CD14-positive monocyte (primary cell): ENCODE results near the gene FGF2. TPM values are rescaled to one million over a fixed set of nuclear protein-coding genes. Genes with fewer than 3 reads are reported as not detected.

Source experiments
- DNase-seq, 3 donors: peaks; one replicate each; pipeline ENCODE4 v3.0.0-alpha.2; 2011 to 2022
- H2AFZ ChIP-seq: 2 replicates; pipeline ENCODE4 v1.6.0; 2012; ENCODE audit warnings: mild to moderate bottlenecking, low read depth, low read length, inconsistent platforms; ENCODE audit not compliant: insufficient read depth, poor library complexity, severe bottlenecking
- H3K27ac ChIP-seq, 2 donors: 1 replicate in 1 of 2; 2 replicates in 1 of 2; pipeline ENCODE4 v1.5.1; 2012 to 2013; ENCODE audit warnings: low read length in 2 of 2, control low read depth in 1 of 2, inconsistent platforms in 1 of 2, low read depth in 1 of 2, mild to moderate bottlenecking in 1 of 2
- H3K27me3 ChIP-seq, 2 donors: one replicate each; pipeline versions ENCODE4 v1.6.0 to v1.6.1; 2011 to 2013; ENCODE audit warnings: low read length in 2 of 2; ENCODE audit not compliant: control insufficient read depth in 2 of 2, insufficient read depth in 2 of 2
- H3K36me3 ChIP-seq, 2 donors: replicated peaks in 1 of 2; 1 replicate in 1 of 2; 2 replicates in 1 of 2; pipeline versions ENCODE4 v1.5.1 to v1.6.1; 2012 to 2013; ENCODE audit warnings: low read length in 2 of 2, control low read depth in 1 of 2, inconsistent platforms in 1 of 2, mild to moderate bottlenecking in 1 of 2; ENCODE audit not compliant: insufficient read depth in 2 of 2, control insufficient read depth in 1 of 2
- H3K4me1 ChIP-seq, 2 donors: 1 replicate in 1 of 2; 2 replicates in 1 of 2; pipeline versions ENCODE4 v1.5.1 to v1.6.1; 2012 to 2013; ENCODE audit warnings: low read length in 2 of 2, control low read depth in 1 of 2, inconsistent platforms in 1 of 2, mild to moderate bottlenecking in 1 of 2, moderate library complexity in 1 of 2; ENCODE audit not compliant: insufficient read depth in 2 of 2, control insufficient read depth in 1 of 2
- H3K4me2 ChIP-seq: replicated peaks from 2 replicates; pipeline ENCODE3; 2012; ENCODE audit warnings: low read length, moderate library complexity, mild to moderate bottlenecking; ENCODE audit not compliant: poor library complexity, severe bottlenecking; ENCODE audit errors: extremely low read depth
- H3K4me3 ChIP-seq, 3 experiments: fragments of 200-600 bp in 1 of 3; sonication (generic) in 1 of 3; replicated peaks in 1 of 3; 1 replicate in 2 of 3; 2 replicates in 1 of 3; pipeline ENCODE4 v1.5.1; 2011 to 2013; ENCODE audit warnings: low read length in 3 of 3, mild to moderate bottlenecking in 3 of 3, control low read depth in 2 of 3, low read depth in 2 of 3, inconsistent platforms in 1 of 3, moderate library complexity in 1 of 3
- H3K79me2 ChIP-seq: 2 replicates; pipeline ENCODE4 v1.6.0; 2012; ENCODE audit warnings: mild to moderate bottlenecking, control low read depth, inconsistent platforms, low read length, moderate library complexity; ENCODE audit not compliant: insufficient read depth
- H3K9ac ChIP-seq: 2 replicates; pipeline ENCODE4 v1.6.0; 2017; ENCODE audit warnings: low read length, mild to moderate bottlenecking; ENCODE audit not compliant: insufficient read depth, poor library complexity, severe bottlenecking
- H3K9me3 ChIP-seq, 2 donors: replicated peaks in 1 of 2; 1 replicate in 1 of 2; 2 replicates in 1 of 2; pipeline versions ENCODE4 v1.5.1 to v1.6.1; 2012 to 2013; ENCODE audit warnings: low read length in 2 of 2, control low read depth in 1 of 2; ENCODE audit not compliant: control insufficient read depth in 1 of 2, insufficient read depth in 1 of 2
- H4K20me1 ChIP-seq: 2 replicates; pipeline ENCODE4 v1.6.0; 2012; ENCODE audit warnings: mild to moderate bottlenecking, low read length, control low read depth, moderate library complexity; ENCODE audit not compliant: insufficient read depth
- H3K27ac Mint-ChIP-seq, 7 donors: one replicate each; pipeline ENCODE4 v1.8.0; 2020; ENCODE audit warnings: mild to moderate bottlenecking in 7 of 7, mixed read lengths in 7 of 7, moderate library complexity in 6 of 7, inconsistent platforms in 2 of 7
- H3K27me3 Mint-ChIP-seq, 3 donors: one replicate each; pipeline ENCODE4 v1.8.0; 2021 to 2022; ENCODE audit warnings: low read depth in 3 of 3, mild to moderate bottlenecking in 3 of 3, mixed read lengths in 3 of 3, moderate library complexity in 3 of 3, inconsistent platforms in 1 of 3
- H3K36me3 Mint-ChIP-seq, 2 donors: one replicate each; pipeline ENCODE4 v1.8.0; 2020; ENCODE audit warnings: mixed read lengths in 2 of 2, inconsistent platforms in 1 of 2, mild to moderate bottlenecking in 1 of 2
- H3K4me1 Mint-ChIP-seq: one replicate; pipeline ENCODE4 v1.8.0; 2020; ENCODE audit warnings: mild to moderate bottlenecking, mixed read lengths
- H3K4me3 Mint-ChIP-seq, 2 donors: one replicate each; pipeline ENCODE4 v1.8.0; 2020; ENCODE audit warnings: mild to moderate bottlenecking in 2 of 2, mixed read lengths in 2 of 2, moderate library complexity in 1 of 2
- H3K9me3 Mint-ChIP-seq, 7 donors: one replicate each; pipeline ENCODE4 v1.8.0; 2020 to 2022; ENCODE audit warnings: mixed read lengths in 7 of 7, mild to moderate bottlenecking in 6 of 7, moderate library complexity in 6 of 7, inconsistent platforms in 2 of 7
- WGBS: methylation state at CpG from one replicate; pipeline ENCODE4 v1.1.5; 2013; ENCODE audit warnings: missing lambda C conversion rate; ENCODE audit not compliant: insufficient coverage; 5-methylcytosine and 5-hydroxymethylcytosine counted together
- intact Hi-C, 2 donors: fragments of 100-400 bp; cut with micrococcal nuclease; formaldehyde crosslinking; loops; one replicate each; pipeline versions ENCODE4 v1.15.0 to v1.15.1; 2023
- polyA plus RNA-seq, 3 donors: library from polyadenylated mRNA; depleted of rRNA in 1 of 3; unstranded in 2 of 3; stranded (reverse) in 1 of 3; fragments of 300-500 nt in 2 of 3; fragments of >200 nt in 1 of 3; fragmentation: Illumina TruSeq in 2 of 3; gene quantifications; 1 replicate in 2 of 3; 2 replicates in 1 of 3; pipeline ENCODE4 v1.2.3, GENCODE V29; 2012 to 2021
- TF ChIP-seq, protein P1 (sequence below): fragments of 200-600 bp; IDR thresholded peaks from one replicate; pipeline ENCODE4 v1.8.0; 2022; ENCODE audit warnings: antibody characterized with exemption, mild to moderate bottlenecking

Gene FGF2
- polyA plus RNA-seq, 3 donors = not detected

DNA sequence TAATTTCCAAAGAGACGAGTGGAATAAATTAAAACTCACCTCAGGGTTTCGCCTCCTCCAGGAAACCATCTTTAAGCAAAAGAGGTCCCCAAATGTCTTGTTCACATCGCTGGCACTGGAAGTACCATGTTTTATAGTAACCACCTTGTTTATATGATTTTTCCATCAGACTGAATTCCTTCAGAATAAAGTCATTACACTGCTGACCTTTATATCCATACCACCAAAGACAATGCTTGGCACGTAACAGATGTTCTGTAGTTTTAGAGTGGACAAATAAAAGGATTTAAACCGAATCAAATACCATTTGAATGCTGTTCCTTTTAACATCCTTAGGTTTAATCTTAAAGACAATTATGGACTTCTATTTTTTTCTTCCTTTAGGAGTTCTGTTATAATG lies 91.1 kb downstream of the FGF2 start:
- peaks cover 0 to 1% of the 10 kb centered on the region in 2 donors for H3K36me3 Mint-ChIP-seq
- H3K9me3 ChIP-seq = no peaks in the 10 kb centered on the region
- H3K27ac ChIP-seq = no peak overlapping the region
- no peak for DNase-seq
- H3K4me1 Mint-ChIP-seq = peaks cover 8% of the 10 kb centered on the region
- no peak overlapping the region for H3K4me3 Mint-ChIP-seq
- H3K9ac ChIP-seq = no peak overlapping the region
- H3K4me3 ChIP-seq = no peak overlapping the region
- peaks cover 0 to 3% (median 0%) of the 10 kb centered on the region in 3 donors for H3K27me3 Mint-ChIP-seq
- intact Hi-C loops = no loop called here
- peaks cover 5 to 10% of the 10 kb centered on the region in 2 donors for H3K4me1 ChIP-seq
- no peaks in the 10 kb centered on the region for H3K36me3 ChIP-seq
- no peak overlapping the region for H3K4me2 ChIP-seq
- H3K27me3 ChIP-seq = no peaks in the 10 kb centered on the region
- H3K79me2 ChIP-seq = no peaks in the 10 kb centered on the region
- H2AFZ ChIP-seq = no peak overlapping the region
- no peak overlapping the region for H3K27ac Mint-ChIP-seq
- H4K20me1 ChIP-seq = no peaks in the 10 kb centered on the region
- 100% methylated on average over 2 of the region's 5 CpGs for WGBS
- no peaks in the 10 kb centered on the region for H3K9me3 Mint-ChIP-seq
- TF ChIP-seq, protein P1, sequence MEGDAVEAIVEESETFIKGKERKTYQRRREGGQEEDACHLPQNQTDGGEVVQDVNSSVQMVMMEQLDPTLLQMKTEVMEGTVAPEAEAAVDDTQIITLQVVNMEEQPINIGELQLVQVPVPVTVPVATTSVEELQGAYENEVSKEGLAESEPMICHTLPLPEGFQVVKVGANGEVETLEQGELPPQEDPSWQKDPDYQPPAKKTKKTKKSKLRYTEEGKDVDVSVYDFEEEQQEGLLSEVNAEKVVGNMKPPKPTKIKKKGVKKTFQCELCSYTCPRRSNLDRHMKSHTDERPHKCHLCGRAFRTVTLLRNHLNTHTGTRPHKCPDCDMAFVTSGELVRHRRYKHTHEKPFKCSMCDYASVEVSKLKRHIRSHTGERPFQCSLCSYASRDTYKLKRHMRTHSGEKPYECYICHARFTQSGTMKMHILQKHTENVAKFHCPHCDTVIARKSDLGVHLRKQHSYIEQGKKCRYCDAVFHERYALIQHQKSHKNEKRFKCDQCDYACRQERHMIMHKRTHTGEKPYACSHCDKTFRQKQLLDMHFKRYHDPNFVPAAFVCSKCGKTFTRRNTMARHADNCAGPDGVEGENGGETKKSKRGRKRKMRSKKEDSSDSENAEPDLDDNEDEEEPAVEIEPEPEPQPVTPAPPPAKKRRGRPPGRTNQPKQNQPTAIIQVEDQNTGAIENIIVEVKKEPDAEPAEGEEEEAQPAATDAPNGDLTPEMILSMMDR = no peak

DNA sequence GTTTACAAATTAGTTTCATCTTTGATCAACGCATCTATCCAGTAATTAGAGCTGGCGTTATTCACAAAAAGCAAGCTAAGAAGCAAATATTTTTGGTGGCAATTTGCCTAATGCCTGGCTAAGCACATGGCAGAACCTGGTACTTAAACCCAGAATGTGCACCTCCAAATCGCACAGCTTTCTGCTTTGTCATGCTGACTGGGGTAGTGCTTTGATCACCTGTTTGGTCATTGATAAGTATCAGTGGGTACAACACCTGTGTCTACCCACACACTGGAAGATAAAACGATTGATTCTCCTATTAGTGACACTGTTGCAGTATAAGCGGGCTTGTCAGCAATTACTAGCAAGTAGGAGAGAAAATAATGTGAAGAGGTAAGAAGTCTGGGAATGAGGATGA lies 93.8 kb downstream of the FGF2 start:
- H3K27me3 Mint-ChIP-seq = peaks cover 0 to 3% (median 0%) of the 10 kb centered on the region in 3 donors
- Histone ChIP-seq H3K4me2 (no peak overlapping the region), H3K27ac (no peak overlapping the region), H3K4me3 (no peak overlapping the region), H3K9ac (no peak overlapping the region), H3K27me3 (no peaks in the 10 kb centered on the region), H3K79me2 (peaks cover 8% of the 10 kb centered on the region), H4K20me1 (no peaks in the 10 kb centered on the region), H3K36me3 (no peaks in the 10 kb centered on the region), H3K4me1 (peaks cover 14 to 23% of the 10 kb centered on the region in 2 donors), H2AFZ (no peak overlapping the region), H3K9me3 (no peaks in the 10 kb centered on the region)
- H3K9me3 Mint-ChIP-seq = no peaks in the 10 kb centered on the region
- peaks cover 13% of the 10 kb centered on the region for H3K4me1 Mint-ChIP-seq
- H3K27ac Mint-ChIP-seq = no peak overlapping the region
- H3K4me3 Mint-ChIP-seq = no peak overlapping the region
- no peak for DNase-seq
- TF ChIP-seq, protein P1 = no peak
- intact Hi-C loops = loop anchor here (10.0 kb wide), 2 partner anchors 156 to 186 kb away; partner anchors contain the start of gene BBS12 (in 1 of the 2)
- WGBS = 100% methylated on average over 2 of the region's 5 CpGs
- no peaks in the 10 kb centered on the region for H3K36me3 Mint-ChIP-seq
